Neural progenitor cell (in vitro differentiated cells): ENCODE measurements around the gene SEMA4D.

Experiments used
- EZH2 ChIP-seq: fragments of 200-600 bp; sonication (generic); IDR thresholded peaks from 2 replicates; pipeline ENCODE4 v1.6.1; 2017; ENCODE audit warnings: antibody characterized with exemption, mild to moderate bottlenecking, moderate library complexity
- TF ChIP-seq, protein P1 (sequence below): fragments of 200-600 bp; sonication (generic); IDR thresholded peaks from 2 replicates; pipeline ENCODE4 v1.5.1; 2017; ENCODE audit warnings: antibody characterized with exemption, mild to moderate bottlenecking

DNA sequence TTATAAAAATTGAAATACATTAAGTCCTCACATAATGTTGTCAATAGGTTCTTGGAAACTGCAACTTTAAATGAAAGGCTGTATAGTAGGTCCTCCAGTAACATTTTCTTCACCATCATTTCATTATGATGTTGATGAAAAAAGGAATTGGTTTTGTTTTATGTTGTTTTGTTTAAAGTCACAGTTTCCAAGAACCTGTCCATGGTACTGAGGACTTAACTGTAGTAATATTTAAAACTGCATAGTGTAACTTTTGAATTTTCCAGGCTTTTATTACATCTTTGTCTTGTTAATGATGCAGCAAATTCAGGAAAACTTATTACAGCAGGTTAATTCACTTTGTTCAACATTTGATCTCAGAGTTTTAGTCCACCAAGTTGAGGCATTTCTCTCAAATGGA lies 168.0 kb downstream of the SEMA4D start:
- TF ChIP-seq, protein P1, sequence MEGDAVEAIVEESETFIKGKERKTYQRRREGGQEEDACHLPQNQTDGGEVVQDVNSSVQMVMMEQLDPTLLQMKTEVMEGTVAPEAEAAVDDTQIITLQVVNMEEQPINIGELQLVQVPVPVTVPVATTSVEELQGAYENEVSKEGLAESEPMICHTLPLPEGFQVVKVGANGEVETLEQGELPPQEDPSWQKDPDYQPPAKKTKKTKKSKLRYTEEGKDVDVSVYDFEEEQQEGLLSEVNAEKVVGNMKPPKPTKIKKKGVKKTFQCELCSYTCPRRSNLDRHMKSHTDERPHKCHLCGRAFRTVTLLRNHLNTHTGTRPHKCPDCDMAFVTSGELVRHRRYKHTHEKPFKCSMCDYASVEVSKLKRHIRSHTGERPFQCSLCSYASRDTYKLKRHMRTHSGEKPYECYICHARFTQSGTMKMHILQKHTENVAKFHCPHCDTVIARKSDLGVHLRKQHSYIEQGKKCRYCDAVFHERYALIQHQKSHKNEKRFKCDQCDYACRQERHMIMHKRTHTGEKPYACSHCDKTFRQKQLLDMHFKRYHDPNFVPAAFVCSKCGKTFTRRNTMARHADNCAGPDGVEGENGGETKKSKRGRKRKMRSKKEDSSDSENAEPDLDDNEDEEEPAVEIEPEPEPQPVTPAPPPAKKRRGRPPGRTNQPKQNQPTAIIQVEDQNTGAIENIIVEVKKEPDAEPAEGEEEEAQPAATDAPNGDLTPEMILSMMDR = no peak
- no peak for TF ChIP-seq EZH2
